Measurements from ENCODE around the gene TTLL6. TPM values are rescaled to one million over a fixed set of nuclear protein-coding genes. Genes with fewer than 3 reads are reported as not detected.

Gene TTLL6
- total and polyA plus RNA-seq, 2 of the 8 experiments (the other 6 are each of a cell fraction or from before 2014, with no cell fraction given), result 2.6 to 4.3 TPM

- H4K91ac ChIP-seq (replicated peaks; ENCODE audit: insufficient read length, low read length), result no peak overlapping the region
- POLR2A ChIA-PET (ENCODE audit: partially characterized antibody), result interaction anchor here (1.7 kb wide), 1 partner anchor 18 kb away, joined by 3 read pairs; no protein-coding TSS in a partner anchor
- no peak for FAIRE-seq
- TF ChIP-seq RXRA (IDR thresholded peaks at IDR 0.05; ENCODE audit: insufficient read depth, low read depth, low read length) (no peak), PHF8 (conservative IDR thresholded peaks at IDR 0.05; ENCODE audit: low read depth, low read length) (no peak), SUZ12 (IDR thresholded peaks at IDR 0.05; ENCODE audit: low read length) (no peak), SIX5 (IDR thresholded peaks at IDR 0.05; ENCODE audit: low read depth, low read length) (no peak), KDM1A (IDR thresholded peaks at IDR 0.05; ENCODE audit: borderline replicate concordance, low read length) (no peak), GABPA (IDR thresholded peaks at IDR 0.05; ENCODE audit: borderline replicate concordance, insufficient read depth, low read length) (no peak), CBX5 (IDR thresholded peaks at IDR 0.05; ENCODE audit: low read depth, low read length) (no peak), SRF (IDR thresholded peaks at IDR 0.05; ENCODE audit: low read depth, low read length) (no peak), BACH1 (IDR thresholded peaks at IDR 0.05; ENCODE audit: low read length) (no peak), BRCA1 (IDR thresholded peaks at IDR 0.05; ENCODE audit: low read depth, low read length) (no peak), CEBPB (IDR thresholded peaks at IDR 0.05; ENCODE audit: low read depth, low read length) (no peak), EGR1 (IDR thresholded peaks at IDR 0.05; ENCODE audit: borderline replicate concordance, low read depth, low read length) (no peak), JUND (IDR thresholded peaks at IDR 0.05; ENCODE audit: low read length) (no peak), SIRT6 (IDR thresholded peaks at IDR 0.05; ENCODE audit: low read length) (no peak), KDM5A (IDR thresholded peaks at IDR 0.05; ENCODE audit: low read length) (no peak)
These were observed 96.0 kb downstream of the TTLL6 start for GRCh38 chr17:48721009-48721402.

More at GRCh38 chr17:48721009-48721402, 96.0 kb downstream of the TTLL6 start:
- Histone ChIP-seq H2BK15ac (ENCODE audit: low read length) (peak overlapping the region; percentile 25; the same call in 1 of the 2 replicates), H3K23ac (ENCODE audit: insufficient read length) (no peak overlapping the region), H3K4ac (replicated peaks; ENCODE audit: insufficient read length, low read depth, low read length) (no peak overlapping the region), H2BK120ac (replicated peaks; ENCODE audit: low read depth, low read length) (no peak overlapping the region), H2BK20ac (ENCODE audit: low read length) (no peak overlapping the region), H4K5ac (ENCODE audit: insufficient read length, low read depth, low read length) (no peak overlapping the region), H2AFZ (ENCODE audit: low read length) (no peak overlapping the region), H3K4me1 (replicated peaks in 1 of 4; ENCODE audit: control insufficient read depth in 3 of 4, insufficient read depth in 4 of 4, low read length in 3 of 4) (peaks cover 11 to 39% (median 21%) of the 10 kb centered on the region in 4 experiments; a peak in 6 of 7 replicates), H4K8ac (ENCODE audit: extremely low read depth, insufficient read depth, low read length) (no peak overlapping the region), H2BK5ac (ENCODE audit: low read depth, low read length) (no peak overlapping the region), H3K56ac (replicated peaks; ENCODE audit: insufficient read length, low read depth, low read length) (no peak overlapping the region), H3K27me3 (replicated peaks in 1 of 4; ENCODE audit: control insufficient read depth in 3 of 4, extremely low read depth in 1 of 4, insufficient read depth in 3 of 4, low read length in 3 of 4) (peaks cover 85 to 100% (median 95%) of the 10 kb centered on the region in 4 experiments), H3K79me1 (ENCODE audit: low read depth, low read length) (no peaks in the 10 kb centered on the region), H3K23me2 (ENCODE audit: low read depth, low read length) (peaks cover 7% of the 10 kb centered on the region; the same call in 1 of the 2 replicates), H3K9me3 (ENCODE audit: insufficient read depth in 2 of 2, low read depth in 1 of 2, low read length in 1 of 2) (no peaks in the 10 kb centered on the region), H4K20me1 (replicated peaks in 1 of 2; ENCODE audit: control insufficient read depth in 1 of 2, insufficient read depth in 2 of 2, low read length in 2 of 2) (peaks cover 23 to 25% of the 10 kb centered on the region in 2 experiments), H2AK5ac (ENCODE audit: low read depth, low read length) (0 out of 2 replicates have a peak overlapping the region, but pooled peaks have one; percentile 9), H3K4me3 (ENCODE audit: extremely low read depth in 1 of 4, insufficient read depth in 2 of 4, low read depth in 3 of 4, low read length in 4 of 4) (no peak overlapping the region), H3K79me2 (ENCODE audit: control insufficient read depth in 1 of 2, insufficient read depth in 2 of 2, low read length in 2 of 2) (no peaks in the 10 kb centered on the region), H3K4me2 (ENCODE audit: insufficient read depth in 1 of 2, low read depth in 2 of 2, low read length in 2 of 2) (no peak overlapping the region; a peak in 1 of 4 replicates), H3K9ac (replicated peaks in 1 of 4; ENCODE audit: extremely low read depth in 1 of 4, low read depth in 3 of 4, low read length in 3 of 4) (no peak overlapping the region), H2BK12ac (ENCODE audit: low read depth, low read length) (peak overlapping the region; percentile 53; the same call in 1 of the 2 replicates), H3K14ac (ENCODE audit: insufficient read length) (no peak overlapping the region), H3K27ac (ENCODE audit: low read depth, low read length) (no peak overlapping the region), H3K18ac (ENCODE audit: extremely low read depth, low read length) (no peak overlapping the region), H3K36me3 (ENCODE audit: control insufficient read depth in 2 of 4, insufficient read depth in 4 of 4, low read length in 3 of 4) (no peaks in the 10 kb centered on the region; a peak in 1 of 8 replicates)
- WGBS, 2 experiments (ENCODE audit: extremely low coverage in 1 of 2, insufficient coverage in 1 of 2, insufficient read length in 1 of 2, insufficient replicate concordance in 2 of 2, low coverage in 1 of 2, low lambda C conversion rate in 2 of 2, missing lambda C conversion rate in 1 of 2), result 36% methylated on average over 1 of the region's 1 CpG; no CpG with 5 or more reads in 1 of the 2 experiments
- CTCF ChIA-PET (ENCODE audit: partially characterized antibody), result interaction anchor here (0.9 to 13.5 kb wide), 8 partner anchors 15 to 158 kb away, joined by 3 to 147 read pairs (median 46); no protein-coding TSS in a partner anchor
- no peak for DNase-seq (ENCODE audit: low read depth in 1 of 2, low spot score in 2 of 2)
